Heart left ventricle (tissue), 16 donors: ENCODE data around the gene PCSK2. TPM values are rescaled to one million over a fixed set of nuclear protein-coding genes. Genes with fewer than 3 reads are reported as not detected.

Source experiments
- ATAC-seq, 4 donors: fragments of 200-7000 bp; cut with Tn5 transposase; one replicate each; pipeline ENCODE4 v1.9.1; 2020 to 2022; ENCODE audit warnings: moderate library complexity in 4 of 4, mild to moderate bottlenecking in 3 of 4, moderate number of reproducible peaks in 1 of 4
- DNase-seq, 5 donors: peaks; one replicate each; pipeline ENCODE4 v3.0.0-alpha.2; 2020
- H3K27ac ChIP-seq, 12 donors: fragments of 200-600 bp; sonication (generic) in 4 of 12; one replicate each; pipeline versions ENCODE4 v1.5.0 to v1.8.0; 2016 to 2022; ENCODE audit warnings: mild to moderate bottlenecking in 2 of 12
- H3K27me3 ChIP-seq, 9 donors: fragments of 200-600 bp; sonication (generic) in 2 of 9; one replicate each; pipeline versions ENCODE4 v1.5.1 to v1.8.0; 2016 to 2022; ENCODE audit warnings: mild to moderate bottlenecking in 3 of 9
- H3K36me3 ChIP-seq, 9 donors: fragments of 200-600 bp; sonication (generic) in 2 of 9; one replicate each; pipeline versions ENCODE4 v1.5.0 to v1.8.0; 2018 to 2022; ENCODE audit warnings: mild to moderate bottlenecking in 2 of 9
- H3K4me1 ChIP-seq, 12 donors: fragments of 200-600 bp; sonication (generic) in 4 of 12; one replicate each; pipeline versions ENCODE4 v1.5.0 to v1.8.0; 2016 to 2022; ENCODE audit warnings: mild to moderate bottlenecking in 3 of 12
- H3K4me3 ChIP-seq, 12 donors: fragments of 200-600 bp; sonication (generic) in 4 of 12; one replicate each; pipeline versions ENCODE4 v1.5.0 to v1.8.0; 2017 to 2022; ENCODE audit warnings: mild to moderate bottlenecking in 9 of 12, moderate library complexity in 4 of 12
- H3K9me3 ChIP-seq, 12 donors: fragments of 200-600 bp; sonication (generic) in 4 of 12; one replicate each; pipeline versions ENCODE4 v1.5.0 to v1.8.0; 2016 to 2022; ENCODE audit warnings: mild to moderate bottlenecking in 1 of 12
- POLR2A ChIP-seq, 2 donors: fragments of 450-650 bp; IDR thresholded peaks; one replicate each; pipeline ENCODE4 v1.6.1; 2017; ENCODE audit warnings: antibody characterized with exemption in 2 of 2, mild to moderate bottlenecking in 2 of 2, moderate library complexity in 2 of 2
- WGBS, 4 donors: extraction: QIAGEN DNeasy Blood & Tissue Kit in 2 of 4; methylation state at CpG; one replicate each; pipeline versions ENCODE4 v1.1.5 to v1.1.7; 2013 to 2018; 5-methylcytosine and 5-hydroxymethylcytosine counted together
- intact Hi-C, 10 donors: fragments of 100-400 bp; cut with DNase I; formaldehyde crosslinking; loops; one replicate each; pipeline versions ENCODE4 v1.11.1 to v1.14.2; 2022
- polyA plus RNA-seq, 2 donors: library from polyadenylated mRNA; stranded (reverse); fragments of 200-250 nt; gene quantifications; one replicate each; pipeline ENCODE4 v1.2.3, GENCODE V29; 2013
- total RNA-seq, 9 donors: library from RNA; depleted of rRNA in 2 of 9; stranded (reverse); fragments of >200 nt in 2 of 9; fragmentation: NEBNext Ultra II Directional in 3 of 9; extraction: Animal tissue kit (Norgen Biotek cat#: 25700) in 3 of 9; gene quantifications; one replicate each; pipeline versions ENCODE4 v1.1.0 to v1.2.4, GENCODE V29; 2016 to 2023
- TF ChIP-seq, protein P1 (sequence below), 12 donors: fragments of 200-600 bp; sonication (generic) in 4 of 12; IDR thresholded peaks; one replicate each; pipeline versions ENCODE4 v1.5.0 to v1.8.0; 2018 to 2022; ENCODE audit warnings: antibody characterized with exemption in 12 of 12, mild to moderate bottlenecking in 5 of 12
- donor health status: ischemic (EF 13 %, LVEDD 7.1; RV severe dilation, severe dysfunction).
- donor health status: healthy with polysubstance abuse.
- donor health status: DM: no; HTN: yes; CAD: no.
- donor health status: DM: no; HTN: no; CAD: no.
- donor health status: ischemic (EF 25% LVEDD 6.9; RV normal size, moderate dysfunction).
- donor health status: ischemic (EF 25% LVEDD 5.7; RV mildly dilated, moderate dysfunction).
- donor health status: healthy.
- donor health status: DM: yes; HTN: yes; CAD: no.
- donor health status: ischemic (EF 35%, LVEDD 5.7; RV mildly dilated, moderate dysfunction).
- donor health status: nonischemic (EF 11% LVEDD 7.7; RV severe dilation, severe dysfunction).
- donor health status: DM: yes; HTN: yes; CAD: no.
- donor health status: PGD.
- donor health status: ischemic (EF 29% LVEDD 5.4; RV normal size, mild dysfunction).
- donor health status: nonischemic (EF 23%, LVEDD 6.1; RV moderate dilation, normal function).

Gene PCSK2
- total and polyA plus RNA-seq, 11 donors, result 0.11 to 2.0 (median 0.55) TPM

DNA sequence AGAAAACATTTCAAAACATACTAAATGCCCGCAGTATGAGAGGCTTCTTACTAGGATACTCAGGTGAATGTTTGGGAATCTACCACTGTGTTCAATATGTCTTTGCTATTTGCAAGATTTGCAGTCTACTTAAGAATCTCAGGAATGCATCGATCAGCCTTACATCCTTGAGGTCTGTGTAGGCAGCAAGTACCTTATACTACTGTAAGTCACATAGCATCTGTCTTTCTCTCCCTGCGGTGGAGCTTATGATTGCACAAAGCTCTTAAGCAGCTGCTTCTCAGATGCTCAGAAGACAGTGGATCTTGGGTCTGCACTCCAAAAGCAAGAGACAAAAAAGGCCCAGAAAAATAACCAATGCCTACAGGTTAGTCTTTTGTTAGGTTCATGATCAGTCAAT lies 21.4 kb downstream of the PCSK2 start:
- Histone ChIP-seq H3K36me3 (no peaks in the 10 kb centered on the region), H3K27ac (no peak overlapping the region), H3K27me3 (no peaks in the 10 kb centered on the region), H3K4me1 (no peaks in the 10 kb centered on the region), H3K4me3 (no peak overlapping the region), H3K9me3 (peaks cover 0 to 9% (median 0%) of the 10 kb centered on the region in 12 donors)
- TF ChIP-seq, protein P1, sequence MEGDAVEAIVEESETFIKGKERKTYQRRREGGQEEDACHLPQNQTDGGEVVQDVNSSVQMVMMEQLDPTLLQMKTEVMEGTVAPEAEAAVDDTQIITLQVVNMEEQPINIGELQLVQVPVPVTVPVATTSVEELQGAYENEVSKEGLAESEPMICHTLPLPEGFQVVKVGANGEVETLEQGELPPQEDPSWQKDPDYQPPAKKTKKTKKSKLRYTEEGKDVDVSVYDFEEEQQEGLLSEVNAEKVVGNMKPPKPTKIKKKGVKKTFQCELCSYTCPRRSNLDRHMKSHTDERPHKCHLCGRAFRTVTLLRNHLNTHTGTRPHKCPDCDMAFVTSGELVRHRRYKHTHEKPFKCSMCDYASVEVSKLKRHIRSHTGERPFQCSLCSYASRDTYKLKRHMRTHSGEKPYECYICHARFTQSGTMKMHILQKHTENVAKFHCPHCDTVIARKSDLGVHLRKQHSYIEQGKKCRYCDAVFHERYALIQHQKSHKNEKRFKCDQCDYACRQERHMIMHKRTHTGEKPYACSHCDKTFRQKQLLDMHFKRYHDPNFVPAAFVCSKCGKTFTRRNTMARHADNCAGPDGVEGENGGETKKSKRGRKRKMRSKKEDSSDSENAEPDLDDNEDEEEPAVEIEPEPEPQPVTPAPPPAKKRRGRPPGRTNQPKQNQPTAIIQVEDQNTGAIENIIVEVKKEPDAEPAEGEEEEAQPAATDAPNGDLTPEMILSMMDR (IDR thresholded peaks at IDR 0.05), result no peak
- no peak for TF ChIP-seq POLR2A (IDR thresholded peaks at IDR 0.05)
- DNase-seq (no peak), ATAC-seq (no peak)
- intact Hi-C loops, result no loop called here
- WGBS, 4 donors, result 79 to 84% (median 79%) methylated on average over 3 of the region's 3 CpGs

- Histone ChIP-seq H3K4me3 (no peak overlapping the region), H3K9me3 (peaks cover 0 to 2% (median 0%) of the 10 kb centered on the region in 12 donors), H3K4me1 (no peaks in the 10 kb centered on the region), H3K36me3 (no peaks in the 10 kb centered on the region), H3K27me3 (no peaks in the 10 kb centered on the region), H3K27ac (no peak overlapping the region)
- no peak for TF ChIP-seq POLR2A (IDR thresholded peaks at IDR 0.05)
- TF ChIP-seq, protein P1 (IDR thresholded peaks at IDR 0.05), result no peak
- 22 to 29% (median 26%) methylated on average over 3 of the region's 3 CpGs for WGBS, 4 donors
- ATAC-seq, result no peak
- intact Hi-C loops, result no loop called here
- DNase-seq, result no peak
These were observed 35.9 kb downstream of the PCSK2 start for GRCh38 chr20:17262786-17263185.

DNA sequence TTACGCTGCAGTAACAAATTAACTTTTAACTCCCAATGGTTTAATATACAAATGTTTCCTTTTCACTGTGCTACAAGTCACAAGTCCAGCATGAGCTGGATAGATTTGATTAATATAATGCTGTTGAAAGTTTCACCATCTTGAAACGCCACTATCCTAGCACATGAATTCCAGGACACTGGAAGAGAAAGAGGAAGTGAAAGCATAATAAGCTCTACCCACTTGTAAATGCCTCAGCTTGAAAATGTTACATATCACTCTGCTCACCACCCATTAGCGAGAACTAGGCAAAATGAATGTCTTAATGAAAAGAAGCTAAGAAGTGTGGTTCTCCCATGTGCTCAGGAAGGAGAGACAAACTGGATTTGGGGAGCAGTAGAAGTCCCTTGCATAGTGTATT lies 46.9 kb downstream of the PCSK2 start:
- WGBS, 4 donors, result 82 to 91% (median 83%) methylated on average over 3 of the region's 3 CpGs
- Histone ChIP-seq H3K36me3 (no peaks in the 10 kb centered on the region), H3K27ac (no peak overlapping the region), H3K4me3 (no peak overlapping the region), H3K9me3 (peaks cover 0 to 6% (median 0%) of the 10 kb centered on the region in 12 donors), H3K4me1 (no peaks in the 10 kb centered on the region), H3K27me3 (no peaks in the 10 kb centered on the region)
- no peak for TF ChIP-seq POLR2A (IDR thresholded peaks at IDR 0.05)
- TF ChIP-seq, protein P1 (IDR thresholded peaks at IDR 0.05), result no peak
- intact Hi-C loops, result no loop called here
- ATAC-seq (no peak), DNase-seq (no peak)

DNA sequence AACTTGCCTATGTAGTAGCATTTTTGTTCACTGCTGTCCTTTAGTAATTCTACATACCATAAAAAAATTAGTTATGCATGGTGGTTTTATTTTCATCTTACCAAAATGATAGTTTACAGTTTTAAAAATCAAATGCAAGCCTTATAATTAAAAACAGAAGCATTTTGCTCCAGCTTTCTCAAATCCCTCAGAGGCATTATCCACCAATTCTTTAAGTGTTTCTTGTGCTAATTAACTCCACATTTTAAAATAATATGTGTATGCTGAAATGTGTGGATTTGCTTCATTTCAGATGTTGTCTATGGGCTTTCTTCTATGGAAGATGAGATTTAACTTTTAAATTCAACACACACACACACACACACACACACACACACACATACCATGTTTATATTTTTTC lies 49.3 kb downstream of the PCSK2 start:
- intact Hi-C loops, result no loop called here
- ATAC-seq, result no peak
- no peaks in the 10 kb centered on the region for H3K4me1 ChIP-seq
- no peak for TF ChIP-seq POLR2A (IDR thresholded peaks at IDR 0.05)
- TF ChIP-seq, protein P1 (IDR thresholded peaks at IDR 0.05), result no peak
- no peak for DNase-seq
- no peak overlapping the region for H3K27ac ChIP-seq
- H3K36me3 ChIP-seq, result no peaks in the 10 kb centered on the region
- no peaks in the 10 kb centered on the region for H3K27me3 ChIP-seq
- no peak overlapping the region for H3K4me3 ChIP-seq
- peaks cover 0 to 8% (median 0%) of the 10 kb centered on the region in 12 donors for H3K9me3 ChIP-seq
